Fibroblast of lung (primary cell): ENCODE data around the gene COX6B1. TPM values are rescaled to one million over a fixed set of nuclear protein-coding genes. Genes with fewer than 3 reads are reported as not detected.

Source experiments
- DNase-seq, 2 donors: peaks; one replicate each; pipeline versions ENCODE4 v3.0.0 to v3.0.0-alpha.2; 2010; ENCODE audit warnings: low read depth in 2 of 2
- H2AFZ ChIP-seq: 2 replicates; pipeline ENCODE4 v1.5.1; 2012; ENCODE audit warnings: low read length, control low read depth, inconsistent platforms
- H3K27ac ChIP-seq: 2 replicates; pipeline ENCODE4 v1.5.1; 2011; ENCODE audit warnings: low read length, control low read depth; ENCODE audit not compliant: insufficient read depth
- H3K27me3 ChIP-seq: 2 replicates; pipeline ENCODE4 v1.5.1; 2011; ENCODE audit warnings: mild to moderate bottlenecking, low read length; ENCODE audit not compliant: control insufficient read depth, insufficient read depth
- H3K36me3 ChIP-seq: 2 replicates; pipeline ENCODE4 v1.5.1; 2011; ENCODE audit warnings: low read length; ENCODE audit not compliant: control insufficient read depth, insufficient read depth
- H3K4me1 ChIP-seq: 2 replicates; pipeline ENCODE4 v1.5.1; 2011; ENCODE audit warnings: low read length; ENCODE audit not compliant: control insufficient read depth, insufficient read depth; ENCODE audit errors: extremely low read depth
- H3K4me2 ChIP-seq: 2 replicates; pipeline ENCODE4 v1.5.1; 2011; ENCODE audit warnings: low read length, control low read depth; ENCODE audit not compliant: insufficient read depth; ENCODE audit errors: extremely low read depth
- H3K4me3 ChIP-seq, 4 experiments: fragments of 200-600 bp in 1 of 4; sonication (generic) in 1 of 4; replicated peaks in 1 of 4; 2 replicates each; pipeline ENCODE4 v1.5.1; 2011 to 2016; ENCODE audit warnings: low read length in 4 of 4, low read depth in 3 of 4, mild to moderate bottlenecking in 3 of 4, control low read depth in 2 of 4, inconsistent platforms in 1 of 4, mixed read lengths in 1 of 4; ENCODE audit not compliant: insufficient read depth in 1 of 4; ENCODE audit errors: control extremely low read depth in 1 of 4
- H3K79me2 ChIP-seq: 2 replicates; pipeline ENCODE4 v1.5.1; 2012; ENCODE audit warnings: mild to moderate bottlenecking, low read length, inconsistent platforms; ENCODE audit not compliant: control insufficient read depth, insufficient read depth
- H3K9ac ChIP-seq: 2 replicates; pipeline ENCODE4 v1.5.1; 2011; ENCODE audit warnings: mild to moderate bottlenecking, low read length, control low read depth; ENCODE audit not compliant: insufficient read depth
- H3K9me3 ChIP-seq: 2 replicates; pipeline ENCODE4 v1.5.1; 2012; ENCODE audit warnings: low read depth, low read length; ENCODE audit not compliant: control insufficient read depth, insufficient read depth
- H4K20me1 ChIP-seq: 2 replicates; pipeline ENCODE4 v1.5.1; 2011; ENCODE audit warnings: low read length; ENCODE audit not compliant: control insufficient read depth, insufficient read depth; ENCODE audit errors: extremely low read depth
- CTCF ChIP-seq, 2 donors: IDR thresholded peaks in 1 of 2; conservative IDR thresholded peaks in 1 of 2; 1 replicate in 1 of 2; 2 replicates in 1 of 2; pipeline ENCODE4 v1.5.1; 2011 to 2012; ENCODE audit warnings: low read length in 2 of 2, control low read depth in 1 of 2, inconsistent platforms in 1 of 2, low read depth in 1 of 2, mild to moderate bottlenecking in 1 of 2
- EZH2 ChIP-seq: IDR thresholded peaks from 2 replicates; pipeline ENCODE4 v1.5.1; 2012; ENCODE audit warnings: low read length, control low read depth, mild to moderate bottlenecking; ENCODE audit errors: missing control alignments
- polyA plus RNA-seq, 2 donors: library from polyadenylated mRNA; depleted of rRNA in 1 of 2; stranded (reverse) in 1 of 2; unstranded in 1 of 2; fragments of >200 nt; gene quantifications; 2 replicates each; pipeline ENCODE4 v1.2.1, GENCODE V29; 2011 to 2012; ENCODE audit warnings: missing spikeins in 1 of 2
- total RNA-seq: library from RNA; depleted of rRNA; stranded (reverse); fragments of >200 nt; gene quantifications from 2 replicates; pipeline ENCODE4 v1.2.1, GENCODE V29; 2014

The COX6B1 gene
- total and polyA plus RNA-seq, 2 donors (not counting 1 experiment from before 2014, with no cell fraction given), result 279 to 382 TPM

GRCh38 chr19:35669974-35670373 lies 21.9 kb downstream of the COX6B1 start:
- Histone ChIP-seq H3K27ac (no peak overlapping the region), H3K9me3 (no peaks in the 10 kb centered on the region), H3K4me3 (no peak overlapping the region), H3K27me3 (no peaks in the 10 kb centered on the region), H2AFZ (no peak overlapping the region), H3K9ac (no peak overlapping the region), H3K4me1 (no peaks in the 10 kb centered on the region), H3K79me2 (no peaks in the 10 kb centered on the region), H3K36me3 (no peaks in the 10 kb centered on the region), H4K20me1 (no peaks in the 10 kb centered on the region), H3K4me2 (no peak overlapping the region)
- TF ChIP-seq EZH2 (no peak), CTCF (conservative IDR thresholded peaks at IDR 0.05 in 1 of 2, IDR thresholded peaks at IDR 0.05 in 1 of 2; ENCODE audit: low read depth in 1 of 2, low read length in 2 of 2) (no peak)
- DNase-seq, result no peak

- Histone ChIP-seq H3K27ac (no peak overlapping the region), H3K4me3 (no peak overlapping the region), H3K36me3 (no peaks in the 10 kb centered on the region), H3K27me3 (peaks cover 2% of the 10 kb centered on the region), H4K20me1 (no peaks in the 10 kb centered on the region), H3K79me2 (no peaks in the 10 kb centered on the region), H3K4me2 (no peak overlapping the region), H3K4me1 (no peaks in the 10 kb centered on the region), H3K9me3 (no peaks in the 10 kb centered on the region), H3K9ac (no peak overlapping the region), H2AFZ (no peak overlapping the region)
- no peak for TF ChIP-seq EZH2
- no peak for TF ChIP-seq CTCF (conservative IDR thresholded peaks at IDR 0.05 in 1 of 2, IDR thresholded peaks at IDR 0.05 in 1 of 2; ENCODE audit: low read depth in 1 of 2, low read length in 2 of 2)
- DNase-seq, result no peak
Measured at GRCh38 chr19:35670686-35671085, 22.6 kb downstream of the COX6B1 start.

GRCh38 chr19:35671818-35672217 lies 23.7 kb downstream of the COX6B1 start:
- H4K20me1 ChIP-seq, result no peaks in the 10 kb centered on the region
- no peak overlapping the region for H3K27ac ChIP-seq
- H3K4me1 ChIP-seq, result no peaks in the 10 kb centered on the region
- H3K36me3 ChIP-seq, result no peaks in the 10 kb centered on the region
- H3K4me2 ChIP-seq, result no peak overlapping the region
- H3K79me2 ChIP-seq, result no peaks in the 10 kb centered on the region
- no peak for DNase-seq
- H3K4me3 ChIP-seq, result no peak overlapping the region
- H2AFZ ChIP-seq, result no peak overlapping the region
- H3K27me3 ChIP-seq, result peaks cover 3% of the 10 kb centered on the region
- H3K9me3 ChIP-seq, result no peaks in the 10 kb centered on the region
- no peak overlapping the region for H3K9ac ChIP-seq
- no peak for TF ChIP-seq EZH2
- no peak for TF ChIP-seq CTCF (conservative IDR thresholded peaks at IDR 0.05 in 1 of 2, IDR thresholded peaks at IDR 0.05 in 1 of 2; ENCODE audit: low read depth in 1 of 2, low read length in 2 of 2)
